Activated T-cell treated with anti-CD3 and anti-CD28 coated beads, Interleukin-2, amount 50 U/mL, for 48 hours (primary cell): Measurements from ENCODE around the gene PIAS1.

Source experiments
- DNase-seq, 2 experiments: peaks; one replicate each; pipeline ENCODE4 v3.0.0-alpha.2; 2020

Gene PIAS1

GRCh38 chr15:68073576-68074288, 19.6 kb downstream of the PIAS1 start:
- no peak for DNase-seq

DNA sequence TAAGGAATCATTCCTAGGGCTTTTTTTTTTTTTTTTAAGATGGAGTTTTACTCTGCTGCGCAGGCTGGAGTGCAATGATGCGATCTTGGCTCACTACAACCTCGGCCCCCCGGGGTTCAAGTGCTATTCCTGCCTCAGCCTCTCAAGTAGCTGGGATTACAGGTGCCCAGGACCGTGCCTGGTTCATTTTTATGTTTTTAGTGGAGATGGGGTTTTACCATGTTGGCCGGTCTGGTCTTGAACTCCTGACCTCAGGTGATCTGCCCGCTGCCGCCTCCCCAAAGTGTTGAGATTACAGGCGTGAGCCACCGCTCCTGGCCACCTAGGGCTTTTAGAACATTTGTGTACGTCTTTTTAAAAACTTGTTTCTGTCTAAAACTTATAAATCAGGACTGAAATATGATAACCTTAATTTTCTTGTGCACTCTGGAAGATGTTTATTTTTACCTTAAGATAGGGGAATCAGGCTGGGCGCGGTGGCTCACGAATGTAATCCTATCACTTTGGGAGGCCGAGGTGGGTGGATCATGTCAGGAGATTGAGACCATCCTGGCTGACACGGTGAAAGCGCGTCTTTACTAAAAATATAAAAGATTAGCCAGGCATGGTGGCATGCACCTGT, 21.8 kb downstream of the PIAS1 start:
- no peak for DNase-seq

- DNase-seq, result no peak
These were observed 24.2 kb downstream of the PIAS1 start for GRCh38 chr15:68078365-68078764.

DNA sequence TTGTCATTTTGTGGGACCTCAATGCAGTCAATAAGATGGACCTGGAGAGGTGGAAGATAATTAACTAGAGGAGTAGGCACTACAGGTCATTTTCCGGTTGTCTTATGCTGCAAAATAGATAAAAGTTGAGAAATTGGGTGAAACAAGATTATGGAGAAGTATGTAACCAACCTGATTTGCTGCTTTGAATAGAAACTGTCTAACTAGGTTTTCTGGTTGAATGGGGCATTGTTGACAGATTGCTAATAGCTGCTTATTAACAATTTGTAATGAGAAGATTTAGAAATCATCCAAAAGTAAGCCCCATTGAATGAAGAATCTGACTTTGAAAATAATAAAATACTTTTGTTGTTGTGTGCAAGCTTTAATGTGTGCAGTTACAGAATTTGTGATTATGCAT, 26.2 kb downstream of the PIAS1 start:
- DNase-seq, result no peak

- DNase-seq, result no peak
These were observed 26.7 kb downstream of the PIAS1 start for GRCh38 chr15:68080783-68081182.

DNA sequence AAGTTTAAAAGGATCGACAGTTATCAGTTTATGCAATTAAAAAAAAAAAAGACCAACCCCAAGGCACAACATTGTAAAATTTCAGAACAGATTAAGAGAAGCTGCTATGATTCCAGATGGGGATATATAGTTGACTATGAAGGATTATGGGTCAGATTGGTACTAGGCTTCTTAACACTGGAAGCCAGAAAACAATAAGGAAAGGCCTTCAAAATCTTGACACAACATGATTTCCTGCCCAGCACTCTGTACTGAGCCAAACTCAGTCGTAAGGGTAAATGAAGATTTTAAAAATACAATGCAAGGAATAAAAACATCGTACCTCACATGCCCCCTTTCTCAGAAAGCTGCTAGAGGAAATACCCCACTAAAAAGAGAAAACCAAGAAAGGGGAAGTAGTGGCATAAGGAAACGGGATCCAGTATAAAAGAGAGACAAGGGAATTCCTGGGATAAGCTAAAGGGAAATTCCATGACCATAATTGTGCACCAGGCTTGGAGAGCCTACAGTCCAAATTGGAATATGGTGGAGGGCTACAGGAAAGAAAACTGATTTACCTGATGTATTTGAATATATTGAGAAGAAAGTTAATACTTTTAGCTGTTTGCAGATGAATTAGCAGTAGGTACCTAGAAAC, 27.9 kb downstream of the PIAS1 start:
- no peak for DNase-seq

DNA sequence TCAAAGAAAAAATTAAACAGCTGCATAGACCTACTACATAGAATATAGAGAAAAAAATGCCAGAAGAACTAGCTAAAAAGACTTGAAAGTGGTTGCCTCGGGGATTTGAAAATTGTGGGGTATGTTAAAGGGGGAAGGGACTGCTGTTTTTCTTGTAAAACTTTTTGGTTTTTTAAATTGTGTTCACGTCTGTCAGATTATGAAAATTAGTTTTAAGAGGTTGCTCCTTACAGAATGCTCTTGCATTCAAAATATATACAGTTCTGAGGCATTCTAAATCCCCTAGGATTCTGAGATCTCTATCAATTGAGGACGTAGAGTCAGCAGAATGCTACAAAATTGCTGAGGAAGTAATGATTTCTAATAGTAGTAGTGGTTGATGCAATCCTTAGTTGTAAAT, 28.6 kb downstream of the PIAS1 start:
- DNase-seq, result no peak

- no peak for DNase-seq
These were observed 29.3 kb downstream of the PIAS1 start for GRCh38 chr15:68083463-68083862.

GRCh38 chr15:68085052-68085451, 30.9 kb downstream of the PIAS1 start:
- DNase-seq, result no peak

DNA sequence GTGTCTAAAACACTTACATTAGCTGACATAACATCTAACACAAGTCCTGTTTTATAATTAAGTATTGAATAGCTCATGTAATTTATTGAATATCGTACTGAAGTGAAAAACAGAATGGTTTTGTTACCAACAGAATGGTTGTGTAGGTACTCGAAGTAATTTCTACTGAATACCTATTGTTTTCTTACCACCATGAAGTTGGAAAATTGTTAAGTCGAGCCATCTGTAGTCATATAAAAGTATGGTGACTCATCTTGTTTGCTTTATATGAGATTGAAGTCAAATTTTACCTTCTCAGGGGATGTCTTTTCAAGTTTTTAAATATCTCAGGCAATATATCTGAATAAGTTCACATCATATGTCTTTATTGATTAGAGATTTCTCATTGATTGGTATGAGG, 37.6 kb downstream of the PIAS1 start:
- no peak for DNase-seq

- no peak for DNase-seq
These were observed 42.0 kb downstream of the PIAS1 start for GRCh38 chr15:68096099-68096498.

- no peak for DNase-seq
These were observed 42.9 kb downstream of the PIAS1 start for GRCh38 chr15:68097029-68097428.

DNA sequence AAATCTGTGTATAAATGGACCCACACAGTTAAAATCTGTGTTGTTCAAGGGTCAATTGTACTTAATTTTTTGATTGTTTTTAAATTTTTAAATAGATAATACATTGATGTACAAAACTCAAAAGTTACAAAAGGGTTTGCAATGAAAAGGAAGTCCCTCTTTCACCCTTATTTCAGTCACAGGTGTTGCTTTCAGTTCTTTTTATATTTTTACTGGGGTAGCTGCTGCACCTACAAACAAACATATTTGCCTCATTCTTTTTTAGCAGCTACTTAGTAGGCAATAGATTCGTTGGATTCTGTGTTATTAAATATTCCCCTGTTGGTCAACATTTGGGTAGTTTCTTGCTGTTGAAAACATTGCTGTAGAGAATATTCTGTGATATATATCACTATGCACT, 44.4 kb downstream of the PIAS1 start:
- DNase-seq, result no peak

- DNase-seq, result no peak
These were observed 46.1 kb downstream of the PIAS1 start for GRCh38 chr15:68100194-68100593.

GRCh38 chr15:68103603-68104002, 49.5 kb downstream of the PIAS1 start:
- no peak for DNase-seq

DNA sequence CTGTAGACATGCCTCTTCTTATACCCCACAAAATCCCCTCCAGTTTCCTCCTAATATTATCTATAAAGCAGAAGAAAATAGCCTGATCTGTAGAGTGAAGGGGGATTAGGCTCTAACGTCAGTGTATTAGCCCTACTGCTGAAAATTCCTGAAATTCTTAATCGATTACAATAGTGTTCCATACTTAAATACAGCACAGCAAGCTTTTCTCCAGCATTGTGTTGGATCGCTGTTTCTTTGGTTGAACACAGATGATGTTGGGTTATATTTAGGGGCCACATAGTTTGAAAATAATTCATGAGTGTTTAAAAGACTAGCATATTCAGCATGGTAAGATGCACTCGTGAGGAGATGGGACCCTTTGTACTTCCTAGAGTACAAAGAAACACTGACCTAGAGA, 52.5 kb downstream of the PIAS1 start:
- DNase-seq, result no peak

DNA sequence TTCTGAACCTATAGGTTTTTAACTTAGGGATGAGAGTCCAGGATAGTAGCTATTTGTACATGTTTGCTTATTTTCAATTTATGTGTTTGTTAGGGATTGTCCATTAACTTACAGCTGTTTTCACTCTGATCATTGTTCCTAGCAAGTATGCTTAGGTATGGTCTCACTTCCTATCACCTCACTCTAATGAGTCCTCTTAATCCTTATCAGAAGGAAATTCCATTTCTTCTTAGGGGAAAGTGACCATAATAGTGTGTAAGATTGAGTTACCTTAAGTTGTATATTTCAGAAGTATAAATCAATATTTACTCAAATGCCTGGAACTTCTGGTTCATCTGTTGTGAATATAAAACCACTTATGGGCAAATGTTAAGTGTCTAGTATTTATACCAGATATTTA, 53.0 kb downstream of the PIAS1 start:
- no peak for DNase-seq

- DNase-seq, result no peak
These were observed 58.6 kb downstream of the PIAS1 start for GRCh38 chr15:68112706-68113105.

DNA sequence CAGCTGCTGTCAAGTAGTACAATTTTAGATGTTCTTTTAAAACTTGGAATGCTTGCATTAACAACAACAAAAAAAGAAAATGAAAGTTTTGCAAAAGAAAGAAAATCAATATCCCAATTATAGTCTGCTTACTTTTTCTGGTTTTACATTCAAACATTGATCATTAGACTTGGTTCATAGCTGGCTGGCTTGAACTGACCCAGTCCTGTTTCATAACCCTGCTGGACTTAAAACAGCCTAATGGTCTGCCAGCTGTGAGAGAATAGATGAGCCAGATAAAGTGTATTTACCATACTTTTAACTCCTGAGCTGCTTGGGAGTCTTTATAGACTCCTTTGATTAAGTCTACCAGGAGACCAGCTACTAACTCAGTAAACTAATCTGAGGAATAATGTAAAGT, 59.2 kb downstream of the PIAS1 start:
- no peak for DNase-seq

DNA sequence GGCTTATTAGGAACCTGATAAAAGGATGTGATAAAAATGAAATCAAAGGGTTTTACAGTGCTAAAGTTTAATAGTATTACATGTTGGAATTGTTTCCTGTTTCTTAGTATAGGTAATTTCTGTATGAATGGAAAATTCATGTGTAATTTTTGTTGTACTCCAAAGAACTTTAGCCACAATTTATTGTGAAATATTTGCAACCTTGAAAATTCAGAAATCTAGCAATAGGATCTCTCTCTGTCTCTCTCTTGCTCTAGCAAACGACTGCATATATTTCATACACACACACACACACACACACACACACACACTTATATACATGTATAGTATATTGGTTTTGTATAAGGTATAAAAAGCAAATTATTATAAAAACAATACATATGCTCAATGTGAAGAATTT, 59.6 kb downstream of the PIAS1 start:
- no peak for DNase-seq

GRCh38 chr15:68114356-68114755, 60.2 kb downstream of the PIAS1 start:
- DNase-seq, result no peak

DNA sequence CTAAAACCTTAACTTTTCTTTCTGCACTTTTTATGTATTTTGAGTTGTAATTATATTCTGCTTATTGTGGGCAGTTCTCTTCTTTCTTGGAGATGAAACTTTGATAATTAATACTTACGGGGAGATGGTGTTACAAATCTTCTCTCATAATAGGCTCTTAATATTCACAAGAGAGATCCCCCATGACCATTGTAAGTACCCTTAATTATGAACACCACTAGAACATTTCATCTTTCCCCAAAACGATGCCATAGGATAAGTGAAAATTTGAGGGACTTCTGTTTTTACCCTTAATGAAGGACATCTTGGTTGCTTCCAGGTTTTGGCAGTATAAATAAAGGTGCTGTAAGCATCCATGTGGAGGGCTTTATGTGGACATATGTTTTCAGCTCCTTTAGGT, 60.7 kb downstream of the PIAS1 start:
- no peak for DNase-seq

GRCh38 chr15:68124700-68125099, 70.6 kb downstream of the PIAS1 start:
- DNase-seq, result no peak

GRCh38 chr15:68126396-68126795, 72.3 kb downstream of the PIAS1 start:
- DNase-seq, result no peak

GRCh38 chr15:68129072-68129471, 75.0 kb downstream of the PIAS1 start:
- DNase-seq, result no peak
